ENCODE measurements around the gene POSTN.

- no peak for TF ChIP-seq CTCF (IDR thresholded peaks at IDR 0.05)
- TF ChIP-seq POLR2A (IDR thresholded peaks at IDR 0.05), result no peak
Measured at GRCh38 chr13:37585541-37585940, 13.0 kb downstream of the POSTN start.

Measured in testis (tissue), 2 donors.